ENCODE data around the gene DRD2.

- TF ChIP-seq MXD1 (CRISPR knock-in tag; IDR thresholded peaks at IDR 0.05) (no peak), SMC3 (IDR thresholded peaks at IDR 0.05; ENCODE audit: low read length) (no peak), SSRP1 (CRISPR knock-in tag; IDR thresholded peaks at IDR 0.05) (no peak), PRDM4 (CRISPR knock-in tag; IDR thresholded peaks at IDR 0.05; ENCODE audit: borderline replicate concordance) (no peak), EZH2 (conservative IDR thresholded peaks at IDR 0.05; ENCODE audit: low read depth, low read length) (no peak), POLR2A (IDR thresholded peaks at IDR 0.05; ENCODE audit: insufficient read depth in 1 of 2, low read depth in 2 of 2, low read length in 2 of 2) (no peak), NR3C1 (CRISPR knock-in tag; IDR thresholded peaks at IDR 0.05) (no peak), HBP1 (CRISPR knock-in tag; IDR thresholded peaks at IDR 0.05; ENCODE audit: low read depth) (no peak)
Observed at GRCh38 chr11:113377681-113378412, 97.4 kb downstream of the DRD2 start.
